Nephron (organoid): ENCODE measurements around the gene PTCH2.

ENCODE experiments used
- H3K27ac Mint-ChIP-seq, 3 experiments: 2 replicates each; pipeline ENCODE4 v1.8.0; 2020; ENCODE audit warnings: mixed read lengths in 3 of 3, mild to moderate bottlenecking in 2 of 3, moderate library complexity in 1 of 3
- H3K27me3 Mint-ChIP-seq: 2 replicates; pipeline ENCODE4 v1.8.0; 2021; ENCODE audit warnings: low read depth, mild to moderate bottlenecking, moderate library complexity, mixed read lengths
- H3K36me3 Mint-ChIP-seq: 2 replicates; pipeline ENCODE4 v1.8.0; 2020; ENCODE audit warnings: low read depth, mixed read lengths
- H3K4me1 Mint-ChIP-seq: 2 replicates; pipeline ENCODE4 v1.8.0; 2020; ENCODE audit warnings: mixed read lengths
- H3K4me3 Mint-ChIP-seq, 3 experiments: 2 replicates each; pipeline ENCODE4 v1.8.0; 2020; ENCODE audit warnings: mild to moderate bottlenecking in 3 of 3, mixed read lengths in 3 of 3, moderate library complexity in 2 of 3
- H3K9me3 Mint-ChIP-seq: 2 replicates; pipeline ENCODE4 v1.8.0; 2020; ENCODE audit warnings: mixed read lengths
- TF ChIP-seq, protein P1 (sequence below), 3 experiments: fragments of 200-600 bp; sonication (generic); IDR thresholded peaks; one replicate each; pipeline ENCODE4 v1.5.0; 2021; ENCODE audit warnings: antibody characterized with exemption in 3 of 3; ENCODE audit not compliant: unreplicated experiment in 3 of 3

The PTCH2 gene

DNA sequence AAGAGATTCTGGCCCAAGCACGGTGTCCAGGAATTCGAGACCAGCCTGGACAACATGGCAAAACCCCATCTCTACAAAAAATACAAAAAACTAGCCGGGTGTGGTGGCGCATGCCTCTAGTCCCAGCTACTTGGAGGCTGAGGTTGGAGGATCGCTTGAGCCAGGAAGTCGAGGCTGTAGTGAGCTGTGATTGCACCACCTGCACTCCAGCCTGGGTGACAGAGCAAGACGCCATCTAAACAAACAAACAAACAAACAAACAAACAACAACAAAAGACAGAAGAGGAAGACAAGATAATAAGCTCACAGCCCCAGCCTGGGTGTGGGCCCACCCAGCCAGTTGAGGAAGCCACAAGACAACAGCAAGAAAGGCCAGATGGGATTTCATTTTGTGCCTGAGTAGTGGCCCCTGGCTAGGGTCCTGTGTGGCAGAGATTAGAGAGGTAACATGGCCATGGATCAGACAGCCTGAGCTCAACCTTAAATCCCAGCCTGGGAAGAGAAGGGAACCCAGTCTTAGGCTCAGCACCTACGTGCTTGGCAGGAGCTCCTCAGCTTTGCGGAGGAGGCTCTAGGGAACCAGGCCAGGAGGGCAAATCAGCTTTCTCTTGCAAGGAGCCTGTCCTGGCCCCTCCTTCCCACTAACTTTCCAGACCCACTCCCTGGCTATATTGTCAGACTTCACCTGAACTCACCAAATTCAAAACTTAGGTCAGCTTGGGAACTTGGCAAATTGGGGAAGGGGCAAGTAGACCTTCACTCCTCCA is 50.1 kb downstream of the PTCH2 start:
- H3K27me3 Mint-ChIP-seq, result no peaks in the 10 kb centered on the region
- H3K4me3 Mint-ChIP-seq, result peak overlapping the region in 1 of 3 experiments; percentile 14
- H3K9me3 Mint-ChIP-seq, result no peaks in the 10 kb centered on the region
- H3K27ac Mint-ChIP-seq, result peak overlapping the region; percentile 26 to 65 (median 57)
- TF ChIP-seq, protein P1, sequence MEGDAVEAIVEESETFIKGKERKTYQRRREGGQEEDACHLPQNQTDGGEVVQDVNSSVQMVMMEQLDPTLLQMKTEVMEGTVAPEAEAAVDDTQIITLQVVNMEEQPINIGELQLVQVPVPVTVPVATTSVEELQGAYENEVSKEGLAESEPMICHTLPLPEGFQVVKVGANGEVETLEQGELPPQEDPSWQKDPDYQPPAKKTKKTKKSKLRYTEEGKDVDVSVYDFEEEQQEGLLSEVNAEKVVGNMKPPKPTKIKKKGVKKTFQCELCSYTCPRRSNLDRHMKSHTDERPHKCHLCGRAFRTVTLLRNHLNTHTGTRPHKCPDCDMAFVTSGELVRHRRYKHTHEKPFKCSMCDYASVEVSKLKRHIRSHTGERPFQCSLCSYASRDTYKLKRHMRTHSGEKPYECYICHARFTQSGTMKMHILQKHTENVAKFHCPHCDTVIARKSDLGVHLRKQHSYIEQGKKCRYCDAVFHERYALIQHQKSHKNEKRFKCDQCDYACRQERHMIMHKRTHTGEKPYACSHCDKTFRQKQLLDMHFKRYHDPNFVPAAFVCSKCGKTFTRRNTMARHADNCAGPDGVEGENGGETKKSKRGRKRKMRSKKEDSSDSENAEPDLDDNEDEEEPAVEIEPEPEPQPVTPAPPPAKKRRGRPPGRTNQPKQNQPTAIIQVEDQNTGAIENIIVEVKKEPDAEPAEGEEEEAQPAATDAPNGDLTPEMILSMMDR (IDR thresholded peaks at IDR 0.05; ENCODE audit: unreplicated experiment in 3 of 3), result no peak
- H3K4me1 Mint-ChIP-seq, result peaks cover 11% of the 10 kb centered on the region
- H3K36me3 Mint-ChIP-seq, result no peaks in the 10 kb centered on the region

DNA sequence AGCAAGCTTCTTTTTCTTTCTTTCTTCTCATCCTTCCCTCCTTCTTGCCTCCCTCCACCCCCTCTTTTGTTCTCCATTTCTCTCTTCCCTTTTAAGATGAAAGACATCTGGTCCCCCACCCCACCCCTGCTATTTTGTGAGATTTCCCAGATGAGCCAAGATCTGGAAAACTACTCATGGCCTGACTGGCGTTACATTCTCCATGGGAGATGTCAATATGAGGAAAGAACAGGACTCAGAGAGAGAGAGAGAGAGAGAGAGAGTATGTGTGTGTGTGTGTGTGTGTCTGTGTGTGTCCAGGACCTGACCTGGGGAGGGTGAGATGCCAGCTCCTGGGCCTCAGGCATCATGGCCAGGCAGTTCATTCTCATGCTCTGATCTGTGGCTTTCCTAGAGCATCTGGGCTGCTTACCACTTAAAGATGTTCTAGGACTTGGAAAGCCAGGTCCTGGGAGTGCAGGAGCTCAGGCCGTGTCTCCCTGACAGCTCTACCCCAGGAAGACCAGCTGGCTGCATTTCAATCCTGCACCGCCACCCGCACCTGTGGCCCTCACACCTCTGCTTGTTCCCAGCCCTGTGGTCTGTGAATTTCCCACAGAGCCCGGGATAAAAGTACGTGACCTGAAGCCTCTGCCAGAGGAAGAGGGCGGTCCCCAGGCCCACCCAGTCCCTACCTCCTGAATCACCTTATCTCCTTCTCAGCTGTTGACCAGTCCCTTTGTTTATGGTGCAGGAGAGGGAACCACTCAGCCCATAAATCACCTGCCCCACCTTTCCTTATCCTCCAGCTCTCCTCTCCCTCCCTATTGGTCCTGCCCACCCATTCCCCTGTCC is 51.9 kb downstream of the PTCH2 start:
- Mint-ChIP-seq H3K4me1 (peaks cover 11% of the 10 kb centered on the region), H3K9me3 (no peaks in the 10 kb centered on the region), H3K36me3 (no peaks in the 10 kb centered on the region), H3K27me3 (peaks cover 3% of the 10 kb centered on the region), H3K27ac (peak overlapping the region in 1 of 3 experiments; percentile 59), H3K4me3 (no peak overlapping the region)
- TF ChIP-seq, protein P1 (IDR thresholded peaks at IDR 0.05; ENCODE audit: unreplicated experiment in 3 of 3), result no peak

DNA sequence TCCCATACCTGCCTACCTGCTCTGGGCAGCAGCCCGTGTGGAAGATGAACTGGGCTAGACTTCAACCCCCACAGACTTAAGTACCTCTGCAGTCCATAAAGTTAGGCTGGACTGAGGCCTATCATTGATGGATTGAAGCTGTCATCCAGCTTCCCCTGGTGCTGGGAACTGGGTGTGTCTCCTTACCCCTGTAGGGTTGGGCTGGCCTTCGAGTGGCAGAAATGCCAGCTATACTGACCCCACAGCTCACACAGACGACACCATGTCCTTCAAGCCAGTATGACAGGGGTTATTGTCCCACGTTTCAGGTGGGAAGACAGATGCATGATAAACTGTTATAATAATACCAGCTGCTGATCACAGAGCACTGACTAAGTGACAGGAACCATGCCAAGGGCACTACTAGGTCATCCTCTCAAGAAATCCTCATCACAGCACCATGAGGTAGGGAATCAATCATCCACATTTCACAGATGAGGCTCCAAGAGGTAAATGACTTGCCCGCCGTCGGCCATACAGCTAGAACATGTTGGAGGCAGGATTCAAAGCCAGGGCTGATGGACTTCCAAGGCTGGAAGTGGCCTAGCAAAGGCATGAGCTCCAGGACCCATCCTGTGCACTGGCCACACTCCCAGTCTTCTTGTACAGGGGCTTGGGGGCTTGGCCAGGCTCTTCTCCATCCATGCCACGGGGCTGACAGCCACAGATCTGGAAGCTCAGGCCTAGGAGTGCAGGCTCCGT is 54.8 kb downstream of the PTCH2 start, which contains the start of gene BEST4:
BEST4 (minus strand) TSS at position 51 of the 741 bp plus-strand sequence. CDS start 465 bp downstream, outside the sequence.
- TF ChIP-seq, protein P1 (IDR thresholded peaks at IDR 0.05; ENCODE audit: unreplicated experiment in 3 of 3), result no peak
- no peaks in the 10 kb centered on the region for H3K9me3 Mint-ChIP-seq
- H3K4me1 Mint-ChIP-seq, result peaks cover 21% of the 10 kb centered on the region

DNA sequence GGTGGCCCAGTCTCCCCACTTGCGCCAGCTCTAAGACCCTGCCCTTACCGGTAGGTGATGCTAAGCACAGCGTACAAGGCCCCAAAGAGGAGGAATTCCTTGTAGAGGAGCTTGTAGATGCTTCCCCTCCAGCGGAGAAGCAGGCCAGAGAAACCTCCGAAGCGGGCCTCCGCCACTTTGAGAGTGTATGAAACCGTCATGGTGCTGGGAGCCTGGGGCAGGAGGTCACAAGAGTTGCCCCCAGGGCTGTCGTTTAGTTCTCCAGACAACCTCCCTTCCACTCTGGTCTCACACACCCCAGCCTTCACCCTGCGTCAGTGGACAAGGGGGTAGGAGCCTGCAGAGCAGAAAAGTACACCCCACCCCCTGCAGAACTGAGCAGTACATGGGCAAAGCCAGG is 55.5 kb downstream of the PTCH2 start:
- H3K4me3 Mint-ChIP-seq, result no peak overlapping the region
- H3K9me3 Mint-ChIP-seq, result no peaks in the 10 kb centered on the region
- H3K36me3 Mint-ChIP-seq, result peaks cover 8% of the 10 kb centered on the region
- peaks cover 3% of the 10 kb centered on the region for H3K27me3 Mint-ChIP-seq
- TF ChIP-seq, protein P1 (IDR thresholded peaks at IDR 0.05; ENCODE audit: unreplicated experiment in 3 of 3), result no peak
- no peak overlapping the region for H3K27ac Mint-ChIP-seq
- H3K4me1 Mint-ChIP-seq, result peaks cover 15% of the 10 kb centered on the region

More for the DNA sequence above, 54.8 kb downstream of the PTCH2 start, which contains the start of gene BEST4:
- H3K27ac Mint-ChIP-seq, result no peak within 1 kb of the TSS
- peaks cover 3% of the 10 kb centered on the region for H3K27me3 Mint-ChIP-seq
- H3K4me3 Mint-ChIP-seq, result no peak within 1 kb of the TSS
- peaks cover 7% of the 10 kb centered on the region for H3K36me3 Mint-ChIP-seq

DNA sequence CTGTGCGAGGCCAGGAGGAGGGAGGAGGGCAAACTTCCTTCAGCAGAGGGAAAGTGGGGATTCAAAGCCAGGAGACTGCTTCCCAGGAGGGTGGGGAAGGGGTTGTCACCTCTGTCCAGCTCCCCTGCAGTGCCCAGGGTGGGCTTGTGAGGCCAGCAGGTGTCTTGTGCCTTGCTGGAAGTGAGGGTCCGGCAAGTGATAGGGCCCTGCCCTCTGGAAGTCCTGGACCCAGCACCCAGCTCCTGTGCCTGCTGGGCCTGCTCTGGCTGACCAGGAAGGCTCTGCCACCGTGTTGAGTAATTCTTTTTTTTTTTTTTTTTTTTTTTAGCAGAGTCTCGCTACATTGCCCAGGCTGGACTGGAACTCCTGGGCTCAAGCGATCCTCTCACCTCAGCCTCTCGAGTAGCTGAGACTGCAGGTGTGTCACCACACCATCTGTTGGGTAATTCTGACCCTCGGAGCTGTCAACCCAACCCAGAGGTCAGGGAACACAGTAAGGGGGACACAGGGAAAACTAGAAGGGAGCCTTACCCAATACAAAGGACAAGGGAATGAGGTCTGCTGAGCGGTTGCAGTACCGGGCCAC is 56.1 kb downstream of the PTCH2 start:
- H3K27me3 Mint-ChIP-seq, result peaks cover 3% of the 10 kb centered on the region
- H3K27ac Mint-ChIP-seq, result peak overlapping the region in 1 of 3 experiments; percentile 60
- TF ChIP-seq, protein P1 (IDR thresholded peaks at IDR 0.05; ENCODE audit: unreplicated experiment in 3 of 3), result no peak
- peaks cover 15% of the 10 kb centered on the region for H3K4me1 Mint-ChIP-seq
- H3K4me3 Mint-ChIP-seq, result peak overlapping the region; percentile 50 to 65 (median 57)
- no peaks in the 10 kb centered on the region for H3K9me3 Mint-ChIP-seq
- H3K36me3 Mint-ChIP-seq, result peaks cover 8% of the 10 kb centered on the region
